Tibial artery (tissue), 4 donors: ENCODE measurements around the gene MYO3B.

ENCODE experiments used
- DNase-seq, 2 donors: peaks; one replicate each; pipeline ENCODE4 v3.0.0-alpha.2; 2019
- H3K27ac ChIP-seq, 2 donors: fragments of 200-600 bp; sonication (generic) in 1 of 2; 1 replicate in 1 of 2; 2 replicates in 1 of 2; pipeline ENCODE4 v1.5.1; 2018 to 2019; ENCODE audit warnings: mild to moderate bottlenecking in 1 of 2
- H3K27me3 ChIP-seq, 2 donors: fragments of 200-600 bp; sonication (generic) in 1 of 2; one replicate each; pipeline versions ENCODE4 v1.5.1 to v1.6.0; 2016 to 2019
- H3K36me3 ChIP-seq, 3 donors: fragments of 200-600 bp; sonication (generic) in 2 of 3; one replicate each; pipeline ENCODE4 v1.5.1; 2016 to 2019; ENCODE audit warnings: mild to moderate bottlenecking in 2 of 3
- H3K4me1 ChIP-seq, 4 donors: fragments of 200-600 bp; sonication (generic) in 2 of 4; 1 replicate in 3 of 4; 2 replicates in 1 of 4; pipeline ENCODE4 v1.5.1; 2016 to 2019
- H3K4me3 ChIP-seq, 2 donors: fragments of 200-600 bp; sonication (generic) in 1 of 2; 1 replicate in 1 of 2; 2 replicates in 1 of 2; pipeline ENCODE4 v1.5.1; 2018 to 2019; ENCODE audit warnings: mild to moderate bottlenecking in 2 of 2
- H3K9me3 ChIP-seq, 3 donors: fragments of 200-600 bp; sonication (generic) in 1 of 3; one replicate each; pipeline ENCODE4 v1.5.1; 2016 to 2019
- CTCF ChIP-seq, 2 experiments: fragments of 200-600 bp in 1 of 2; fragments of 450-650 bp in 1 of 2; IDR thresholded peaks; one replicate each; pipeline ENCODE4 v1.5.1; 2017 to 2019; ENCODE audit warnings: antibody characterized with exemption in 2 of 2, mild to moderate bottlenecking in 1 of 2, moderate library complexity in 1 of 2
- intact Hi-C: fragments of 100-400 bp; cut with DNase I; formaldehyde crosslinking; loops from one replicate; pipeline ENCODE4 v1.15.0; 2023; ENCODE audit warnings: low total_unique reads

Gene MYO3B

GRCh38 chr2:170177950-170178781 is at the start of gene MYO3B:
MYO3B (plus strand) TSS chr2:170178147; CDS start chr2:170178288, 141 bp downstream.
- no peak for DNase-seq

GRCh38 chr2:170139276-170139967 is 38.5 kb upstream of the MYO3B start:
- no peaks in the 10 kb centered on the region for H3K4me1 ChIP-seq

More at GRCh38 chr2:170177950-170178781, at the start of gene MYO3B:
- H3K36me3 ChIP-seq, result no peaks in the 10 kb centered on the region
- H3K9me3 ChIP-seq, result no peaks in the 10 kb centered on the region
- no peaks in the 10 kb centered on the region for H3K4me1 ChIP-seq
- H3K27me3 ChIP-seq, result no peaks in the 10 kb centered on the region
- no peak for TF ChIP-seq CTCF (IDR thresholded peaks at IDR 0.05)
- H3K27ac ChIP-seq, result no peak within 1 kb of the TSS
- intact Hi-C loops, result no loop called here
- H3K4me3 ChIP-seq, result no peak within 1 kb of the TSS

GRCh38 chr2:170140561-170140960 is 37.4 kb upstream of the MYO3B start:
- no peak for TF ChIP-seq CTCF (IDR thresholded peaks at IDR 0.05)
- Histone ChIP-seq H3K9me3 (no peaks in the 10 kb centered on the region), H3K36me3 (no peaks in the 10 kb centered on the region), H3K27me3 (no peaks in the 10 kb centered on the region), H3K4me1 (no peaks in the 10 kb centered on the region), H3K27ac (no peak overlapping the region), H3K4me3 (no peak overlapping the region)
- DNase-seq, result no peak
- intact Hi-C loops, result no loop called here

More at GRCh38 chr2:170139276-170139967, 38.5 kb upstream of the MYO3B start:
- intact Hi-C loops, result no loop called here
- DNase-seq, result no peak
- Histone ChIP-seq H3K9me3 (no peaks in the 10 kb centered on the region), H3K36me3 (no peaks in the 10 kb centered on the region), H3K27me3 (no peaks in the 10 kb centered on the region), H3K4me3 (no peak overlapping the region), H3K27ac (no peak overlapping the region)
- TF ChIP-seq CTCF (IDR thresholded peaks at IDR 0.05), result no peak

GRCh38 chr2:170141865-170142264 is 36.1 kb upstream of the MYO3B start:
- H3K27ac ChIP-seq, result no peak overlapping the region
- no peak for DNase-seq
- H3K9me3 ChIP-seq, result no peaks in the 10 kb centered on the region
- no peaks in the 10 kb centered on the region for H3K27me3 ChIP-seq
- H3K4me3 ChIP-seq, result no peak overlapping the region
- H3K36me3 ChIP-seq, result no peaks in the 10 kb centered on the region
- no peaks in the 10 kb centered on the region for H3K4me1 ChIP-seq
- TF ChIP-seq CTCF (IDR thresholded peaks at IDR 0.05), result no peak
- intact Hi-C loops, result no loop called here

- no peak for TF ChIP-seq CTCF (IDR thresholded peaks at IDR 0.05)
- Histone ChIP-seq H3K9me3 (no peaks in the 10 kb centered on the region), H3K27ac (no peak overlapping the region), H3K27me3 (no peaks in the 10 kb centered on the region), H3K4me3 (no peak overlapping the region), H3K4me1 (no peaks in the 10 kb centered on the region), H3K36me3 (no peaks in the 10 kb centered on the region)
- no peak for DNase-seq
- intact Hi-C loops, result no loop called here
Observed at GRCh38 chr2:170142502-170142901, 35.4 kb upstream of the MYO3B start.
